Endothelial cell of umbilical vein (primary cell): Measurements from ENCODE around the gene ABT1. TPM values are rescaled to one million over a fixed set of nuclear protein-coding genes. Genes with fewer than 3 reads are reported as not detected.

Experiments used
- BruUV-seq: library from RNA; stranded (reverse); fragments of 400-500 nt; replicated peaks from 2 replicates; lab custom pipeline; 2021; lab: Mats Ljungman, UMichigan
- CTCF ChIA-PET: fragments of 300-600, 350-600 bp; sonication (Branson Sonifier 250); formaldehyde crosslinking; loops from one replicate; lab custom pipeline; 2021; ENCODE audit warnings: antibody characterized with exemption, inconsistent platforms; lab: Charles Lee
- POLR2A ChIA-PET: fragments of 300-600, 350-600 bp; sonication (Branson Sonifier 250); formaldehyde crosslinking; loops from one replicate; lab custom pipeline; 2021; ENCODE audit warnings: antibody characterized with exemption, inconsistent platforms; lab: Charles Lee
- DNase-seq: peaks from one replicate; pipeline ENCODE4 v3.0.0-alpha.2; 2011; ENCODE audit warnings: low read depth, low spot score
- FAIRE-seq: peaks from 2 replicates; lab custom pipeline; 2011; peaks lifted over from hg19 to GRCh38; lab: Jason Lieb, UNC
- H2AFZ ChIP-seq: 2 replicates; pipeline ENCODE4 v1.6.0; 2012; ENCODE audit warnings: low read depth, low read length, control low read depth, inconsistent platforms
- H3K27ac ChIP-seq: 2 replicates; pipeline ENCODE4 v1.5.1; 2011; ENCODE audit warnings: low read depth, mild to moderate bottlenecking, control low read depth, low read length, moderate library complexity; ENCODE audit not compliant: insufficient read depth
- H3K27me3 ChIP-seq, 2 experiments: 2 replicates each; pipeline versions ENCODE4 v1.6.0 to v1.6.1; 2011; ENCODE audit warnings: low read length in 2 of 2, mixed read lengths in 1 of 2; ENCODE audit not compliant: control insufficient read depth in 2 of 2, insufficient read depth in 2 of 2
- H3K36me3 ChIP-seq, 2 experiments: 2 replicates in 1 of 2; 3 replicates in 1 of 2; pipeline ENCODE4 v1.5.1; 2011; ENCODE audit warnings: low read length in 2 of 2, mild to moderate bottlenecking in 1 of 2, moderate library complexity in 1 of 2; ENCODE audit not compliant: control insufficient read depth in 2 of 2, insufficient read depth in 2 of 2; ENCODE audit errors: extremely low read depth in 1 of 2
- H3K4me1 ChIP-seq: 3 replicates; pipeline ENCODE4 v1.5.1; 2011; ENCODE audit warnings: mild to moderate bottlenecking, low read length; ENCODE audit not compliant: control insufficient read depth, insufficient read depth; ENCODE audit errors: extremely low read depth
- H3K4me2 ChIP-seq: 2 replicates; pipeline ENCODE4 v1.6.1; 2011; ENCODE audit warnings: low read length, control low read depth, mixed read lengths; ENCODE audit not compliant: insufficient read depth
- H3K4me3 ChIP-seq, 3 experiments: fragments of 200-600 bp in 1 of 3; sonication (generic), shearing (Covaris generic) in 1 of 3; replicated peaks in 1 of 3; 2 replicates each; pipeline ENCODE4 v1.5.1; 2011 to 2016; ENCODE audit warnings: control low read depth in 3 of 3, low read length in 3 of 3, mild to moderate bottlenecking in 2 of 3, inconsistent platforms in 1 of 3, low read depth in 1 of 3, moderate library complexity in 1 of 3; ENCODE audit not compliant: insufficient read depth in 1 of 3
- H3K79me2 ChIP-seq: 2 replicates; pipeline ENCODE4 v1.6.0; 2012; ENCODE audit warnings: low read length, inconsistent platforms; ENCODE audit not compliant: control insufficient read depth, insufficient read depth
- H3K9ac ChIP-seq: replicated peaks from 2 replicates; pipeline ENCODE3; 2011; ENCODE audit warnings: low read length, control low read depth; ENCODE audit not compliant: insufficient read depth; ENCODE audit errors: extremely low read depth
- H3K9me1 ChIP-seq: replicated peaks from 3 replicates; pipeline ENCODE4 v1.6.0; 2011; ENCODE audit warnings: mild to moderate bottlenecking, low read length; ENCODE audit not compliant: control insufficient read depth, insufficient read depth; ENCODE audit errors: extremely low read depth
- H3K9me3 ChIP-seq: replicated peaks from 2 replicates; pipeline ENCODE4 v1.5.1; 2012; ENCODE audit warnings: low read length, inconsistent platforms; ENCODE audit not compliant: control insufficient read depth, insufficient read depth
- H4K20me1 ChIP-seq: replicated peaks from 2 replicates; pipeline ENCODE3; 2011; ENCODE audit warnings: mild to moderate bottlenecking, low read length; ENCODE audit not compliant: control insufficient read depth, insufficient read depth; ENCODE audit errors: extremely low read depth
- CTCF ChIP-seq, 2 donors: IDR thresholded peaks; 1 replicate in 1 of 2; 2 replicates in 1 of 2; pipeline ENCODE4 v1.5.1; 2011; ENCODE audit warnings: low read length in 2 of 2, mild to moderate bottlenecking in 2 of 2, moderate library complexity in 2 of 2, control low read depth in 1 of 2, inconsistent platforms in 1 of 2, low read depth in 1 of 2; ENCODE audit not compliant: insufficient read depth in 1 of 2; ENCODE audit errors: extremely low read depth in 1 of 2
- EZH2 ChIP-seq: IDR thresholded peaks from 2 replicates; pipeline ENCODE4 v1.6.1; 2012; ENCODE audit warnings: borderline replicate concordance, low read depth, mild to moderate bottlenecking, moderate library complexity, low read length, inconsistent platforms; ENCODE audit not compliant: severe bottlenecking
- FOS ChIP-seq: IDR thresholded peaks from 2 replicates; pipeline ENCODE4 v1.6.1; 2011; ENCODE audit warnings: mild to moderate bottlenecking, low read length, moderate library complexity, borderline replicate concordance; ENCODE audit not compliant: insufficient read depth
- GATA2 ChIP-seq: IDR thresholded peaks from 2 replicates; pipeline ENCODE4 v1.7.0; 2011; ENCODE audit warnings: low read depth, mild to moderate bottlenecking, moderate library complexity, mixed read lengths, low read length; ENCODE audit not compliant: insufficient read length, insufficient read depth
- JUN ChIP-seq: IDR thresholded peaks from 2 replicates; pipeline ENCODE4 v1.6.1; 2011; ENCODE audit warnings: borderline replicate concordance, low read depth; ENCODE audit not compliant: insufficient read length, insufficient read depth
- MAX ChIP-seq: IDR thresholded peaks from 2 replicates; pipeline ENCODE4 v1.6.1; 2011; ENCODE audit not compliant: insufficient read depth, insufficient read length
- MYC ChIP-seq: IDR thresholded peaks from one replicate; pipeline ENCODE4 v1.6.1; 2011; ENCODE audit warnings: mild to moderate bottlenecking, low read depth, low read length
- POLR2A ChIP-seq: IDR thresholded peaks from 2 replicates; pipeline ENCODE4 v1.6.1; 2012; ENCODE audit warnings: low read depth, mild to moderate bottlenecking, control low read depth, low read length
- POLR2AphosphoS5 ChIP-seq: IDR thresholded peaks from 2 replicates; pipeline ENCODE4 v1.6.1; 2012; ENCODE audit warnings: low read depth, mild to moderate bottlenecking, control low read depth, low read length, moderate library complexity; ENCODE audit not compliant: insufficient read depth
- dilution Hi-C: fragments of 300-500 bp; cut with MboI; formaldehyde crosslinking; loops from one replicate; pipeline ENCODE4 v1.15.0; 2019; ENCODE audit warnings: low sequenced_read_pairs; ENCODE audit not compliant: extremely low pct_ligation_motif_present
- intact Hi-C: fragments of 100-400 bp; cut with micrococcal nuclease; formaldehyde crosslinking; loops from one replicate; pipeline ENCODE4 v1.10.0; 2022
- polyA plus RNA-seq, 4 experiments: library from polyadenylated mRNA; depleted of rRNA in 3 of 4; stranded (reverse) in 3 of 4; unstranded in 1 of 4; fragments of >200 nt; gene quantifications; 2 replicates each; pipeline versions ENCODE4 v1.2.1 to v1.2.3, GENCODE V29; 2011 to 2012; ENCODE audit warnings: missing spikeins in 1 of 4
- total RNA-seq: library from RNA; stranded (reverse); gene quantifications from 2 replicates; pipeline ENCODE4 v1.2.3, GENCODE V29; 2021

Gene ABT1
- total and polyA plus RNA-seq, 2 donors (not counting 3 experiments of a cell fraction or from before 2014, with no cell fraction given) = 20.1 to 22.2 TPM

GRCh38 chr6:26550250-26550993, 46.3 kb upstream of the ABT1 start:
- Histone ChIP-seq H3K9ac (peak overlapping the region; percentile 20), H3K4me1 (peaks cover 13% of the 10 kb centered on the region), H3K9me1 (no peaks in the 10 kb centered on the region), H3K27ac (no peak overlapping the region), H3K79me2 (no peaks in the 10 kb centered on the region), H3K9me3 (no peaks in the 10 kb centered on the region), H2AFZ (peak overlapping the region; percentile 93), H3K4me3 (peak overlapping the region; percentile 52 to 68 (median 54)), H3K36me3 (peaks cover 0 to 2% of the 10 kb centered on the region in 2 experiments), H4K20me1 (no peaks in the 10 kb centered on the region), H3K27me3 (no peaks in the 10 kb centered on the region), H3K4me2 (peak overlapping the region; percentile 63)
- TSS peak; percentile 83 for BruUV-seq
- intact Hi-C loops (loop anchor here (10.0 kb wide), 2 partner anchors 376 to 526 kb away; a partner anchor contains a TSS), dilution Hi-C loops (no loop called here)
- CTCF ChIA-PET = interaction anchor here (1.1 to 4.4 kb wide), 3 partner anchors 8 to 209 kb away, joined by 3 to 23 read pairs (median 3); partner anchors contain the start of gene HMGN4
- TF ChIP-seq MYC (no peak), JUN (no peak), POLR2AphosphoS5 (peak; percentile 19), FOS (no peak), CTCF (IDR thresholded peaks at IDR 0.05; ENCODE audit: extremely low read depth in 1 of 2, insufficient read depth in 1 of 2, low read depth in 1 of 2, low read length in 2 of 2) (peak in 1 of 2 donors; percentile 3), POLR2A (peak; percentile 57), MAX (no peak), GATA2 (no peak), EZH2 (no peak)
- peak; percentile 69 for FAIRE-seq
- POLR2A ChIA-PET = interaction anchor here (0.6 kb wide), 1 partner anchor 11 kb away, joined by 4 read pairs; no protein-coding TSS in a partner anchor
- DNase-seq = peak; percentile 32
